Fibroblast of villous mesenchyme (primary cell): ENCODE data around the gene WAPL. TPM values are rescaled to one million over a fixed set of nuclear protein-coding genes. Genes with fewer than 3 reads are reported as not detected.
A peak's percentile ranks its signal among the peaks of the same experiment; 100 is the strongest.

Source experiments
- DNase-seq: peaks from one replicate; pipeline ENCODE4 v3.0.0-alpha.2; 2010; ENCODE audit warnings: low read depth
- H3K4me3 ChIP-seq: 2 replicates; pipeline ENCODE4 v1.5.1; 2011; ENCODE audit warnings: low read depth, mild to moderate bottlenecking, low read length
- total RNA-seq: library from RNA; depleted of rRNA; stranded (reverse); fragments of >200 nt; gene quantifications from 2 replicates; pipeline ENCODE4 v1.2.3, GENCODE V29; 2012
- TF ChIP-seq, protein P1 (sequence below): IDR thresholded peaks from 2 replicates; pipeline ENCODE4 v1.5.1; 2012; ENCODE audit warnings: low read depth, mild to moderate bottlenecking, low read length; ENCODE audit not compliant: insufficient read depth

The WAPL gene
- total RNA-seq, 1 donor, result 64.8 TPM

DNA sequence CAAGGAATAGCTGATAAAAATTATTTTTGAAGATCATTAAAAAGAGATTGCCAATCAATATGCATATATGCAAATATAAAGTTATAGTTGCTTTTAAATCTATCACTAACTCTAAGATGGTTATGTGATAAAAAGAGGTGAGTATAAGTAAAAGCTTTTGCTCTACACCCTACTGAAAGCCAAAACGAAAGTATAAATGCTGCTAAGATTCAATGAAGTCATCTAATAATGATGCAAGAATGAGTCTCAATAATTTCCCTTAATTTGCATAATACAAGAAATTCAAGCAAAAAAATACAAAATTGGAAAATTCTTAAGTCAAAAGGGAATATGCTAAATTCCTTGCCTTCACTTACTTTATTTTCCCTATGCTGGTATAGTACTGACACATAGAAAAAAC, 75.2 kb downstream of the WAPL start:
- DNase-seq, result peak; percentile 5
- H3K4me3 ChIP-seq, result no peak overlapping the region
- TF ChIP-seq, protein P1, sequence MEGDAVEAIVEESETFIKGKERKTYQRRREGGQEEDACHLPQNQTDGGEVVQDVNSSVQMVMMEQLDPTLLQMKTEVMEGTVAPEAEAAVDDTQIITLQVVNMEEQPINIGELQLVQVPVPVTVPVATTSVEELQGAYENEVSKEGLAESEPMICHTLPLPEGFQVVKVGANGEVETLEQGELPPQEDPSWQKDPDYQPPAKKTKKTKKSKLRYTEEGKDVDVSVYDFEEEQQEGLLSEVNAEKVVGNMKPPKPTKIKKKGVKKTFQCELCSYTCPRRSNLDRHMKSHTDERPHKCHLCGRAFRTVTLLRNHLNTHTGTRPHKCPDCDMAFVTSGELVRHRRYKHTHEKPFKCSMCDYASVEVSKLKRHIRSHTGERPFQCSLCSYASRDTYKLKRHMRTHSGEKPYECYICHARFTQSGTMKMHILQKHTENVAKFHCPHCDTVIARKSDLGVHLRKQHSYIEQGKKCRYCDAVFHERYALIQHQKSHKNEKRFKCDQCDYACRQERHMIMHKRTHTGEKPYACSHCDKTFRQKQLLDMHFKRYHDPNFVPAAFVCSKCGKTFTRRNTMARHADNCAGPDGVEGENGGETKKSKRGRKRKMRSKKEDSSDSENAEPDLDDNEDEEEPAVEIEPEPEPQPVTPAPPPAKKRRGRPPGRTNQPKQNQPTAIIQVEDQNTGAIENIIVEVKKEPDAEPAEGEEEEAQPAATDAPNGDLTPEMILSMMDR, result no peak

- no peak for DNase-seq
- TF ChIP-seq, protein P1, result no peak
- no peak overlapping the region for H3K4me3 ChIP-seq
Measured at GRCh38 chr10:86443936-86444335, 77.7 kb downstream of the WAPL start.

GRCh38 chr10:86443069-86443468, 78.5 kb downstream of the WAPL start:
- H3K4me3 ChIP-seq, result no peak overlapping the region
- TF ChIP-seq, protein P1, result no peak
- peak; percentile 34 for DNase-seq

DNA sequence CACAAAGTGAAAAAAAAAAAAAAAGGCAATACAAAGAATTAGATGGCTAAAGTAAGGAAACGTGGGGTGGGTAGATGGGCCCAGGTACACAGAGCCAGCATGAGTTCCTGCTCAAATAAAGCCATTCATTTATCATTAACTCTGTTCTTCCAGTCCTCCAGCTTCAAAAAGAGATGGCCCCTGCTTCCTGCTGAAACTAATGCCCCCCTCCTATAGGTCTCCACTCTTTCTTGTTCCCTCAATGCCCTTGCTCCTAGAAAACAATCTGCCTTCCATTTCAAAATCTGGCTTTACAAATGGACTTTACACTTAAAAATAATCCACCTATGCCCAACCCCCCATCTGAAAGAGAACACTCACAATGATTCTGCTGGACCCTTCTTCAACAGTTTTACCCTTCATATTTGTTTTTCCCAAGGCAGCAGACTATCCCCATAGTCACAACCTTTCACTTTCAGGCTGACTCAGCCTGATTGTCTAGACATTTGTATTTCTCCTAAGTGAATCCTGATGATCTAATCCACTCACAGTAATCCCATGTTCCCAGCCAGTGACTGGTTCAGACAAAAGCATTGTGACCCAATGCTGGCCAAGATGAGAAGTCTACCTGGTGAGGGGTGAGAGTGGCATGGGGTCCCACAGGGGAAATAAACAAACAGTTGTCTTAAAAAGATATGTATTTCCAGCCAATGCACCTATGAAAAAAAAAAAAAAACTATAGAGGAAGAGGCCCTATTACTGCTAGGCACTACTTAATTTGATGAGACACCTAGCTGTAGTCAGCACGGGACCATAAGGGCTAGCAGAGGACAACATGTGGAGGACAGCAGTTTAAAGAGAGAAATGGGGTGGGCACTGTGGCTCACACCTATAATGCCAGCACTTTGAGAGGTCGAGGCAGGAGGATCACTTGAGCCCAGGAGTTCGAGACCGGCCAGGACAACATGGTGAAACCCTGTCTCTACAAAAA, 80.4 kb downstream of the WAPL start:
- peak; percentile 54 for DNase-seq
- TF ChIP-seq, protein P1, result no peak
- no peak overlapping the region for H3K4me3 ChIP-seq

DNA sequence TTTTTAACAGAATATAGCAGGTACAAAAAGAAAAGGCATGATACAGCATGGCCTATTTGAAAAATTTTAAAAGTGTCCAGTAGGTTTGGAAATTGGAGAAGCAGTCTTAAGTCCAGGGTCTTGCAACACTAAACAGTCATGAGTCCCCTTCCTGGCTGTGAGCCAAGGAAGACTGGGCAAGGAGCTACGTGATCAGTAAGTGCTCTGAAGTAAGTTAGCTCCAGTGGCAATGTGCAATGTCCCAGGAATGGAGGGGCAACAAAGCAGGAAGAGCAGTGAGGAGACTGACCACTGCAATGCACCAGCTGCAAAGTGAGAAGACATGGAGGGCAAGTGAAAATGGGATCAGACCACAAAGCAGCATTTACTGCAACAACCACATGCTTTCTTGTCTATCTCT, 82.0 kb downstream of the WAPL start:
- DNase-seq, result peak; percentile 91
- TF ChIP-seq, protein P1, result no peak
- H3K4me3 ChIP-seq, result no peak overlapping the region

GRCh38 chr10:86438091-86438749, 83.4 kb downstream of the WAPL start:
- H3K4me3 ChIP-seq, result no peak overlapping the region
- DNase-seq, result no peak
- TF ChIP-seq, protein P1, result no peak
